Gastrocnemius medialis (tissue), 4 donors: ENCODE results near the gene OPCML.

Experiments used
- POLR2A ChIP-seq, 2 donors: fragments of 450-650 bp; IDR thresholded peaks; one replicate each; pipeline ENCODE4 v1.6.1; 2017; ENCODE audit warnings: antibody characterized with exemption in 2 of 2, mild to moderate bottlenecking in 2 of 2, moderate library complexity in 2 of 2
- TF ChIP-seq, protein P1 (sequence below), 5 experiments: fragments of 450-650 bp in 3 of 5; fragments of 200-600 bp in 2 of 5; sonication (generic) in 2 of 5; IDR thresholded peaks in 4 of 5; conservative IDR thresholded peaks in 1 of 5; 1 replicate in 4 of 5; 2 replicates in 1 of 5; pipeline ENCODE4 v1.5.1; 2016 to 2019; ENCODE audit warnings: antibody characterized with exemption in 5 of 5, mild to moderate bottlenecking in 3 of 5, moderate library complexity in 3 of 5

DNA sequence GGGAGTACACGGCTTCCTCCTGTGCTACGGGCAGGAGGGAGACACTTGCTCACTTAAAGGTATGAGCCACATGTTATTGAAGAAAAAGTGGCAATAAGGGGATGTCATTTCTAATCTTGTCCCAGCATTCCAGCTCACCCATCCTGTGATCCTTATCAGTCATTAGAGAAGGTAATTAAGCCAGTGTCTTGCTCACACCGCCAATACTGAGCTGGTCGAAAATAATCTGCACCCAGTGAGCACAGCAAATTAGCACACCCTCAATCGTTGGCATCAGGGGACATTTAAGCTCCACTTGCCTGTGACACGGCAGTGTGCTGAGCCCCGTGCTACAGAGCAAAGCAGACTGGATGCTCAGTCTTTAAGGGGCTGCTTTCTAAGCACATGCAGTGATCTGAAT lies 510.7 kb downstream of the OPCML start:
- TF ChIP-seq, protein P1, sequence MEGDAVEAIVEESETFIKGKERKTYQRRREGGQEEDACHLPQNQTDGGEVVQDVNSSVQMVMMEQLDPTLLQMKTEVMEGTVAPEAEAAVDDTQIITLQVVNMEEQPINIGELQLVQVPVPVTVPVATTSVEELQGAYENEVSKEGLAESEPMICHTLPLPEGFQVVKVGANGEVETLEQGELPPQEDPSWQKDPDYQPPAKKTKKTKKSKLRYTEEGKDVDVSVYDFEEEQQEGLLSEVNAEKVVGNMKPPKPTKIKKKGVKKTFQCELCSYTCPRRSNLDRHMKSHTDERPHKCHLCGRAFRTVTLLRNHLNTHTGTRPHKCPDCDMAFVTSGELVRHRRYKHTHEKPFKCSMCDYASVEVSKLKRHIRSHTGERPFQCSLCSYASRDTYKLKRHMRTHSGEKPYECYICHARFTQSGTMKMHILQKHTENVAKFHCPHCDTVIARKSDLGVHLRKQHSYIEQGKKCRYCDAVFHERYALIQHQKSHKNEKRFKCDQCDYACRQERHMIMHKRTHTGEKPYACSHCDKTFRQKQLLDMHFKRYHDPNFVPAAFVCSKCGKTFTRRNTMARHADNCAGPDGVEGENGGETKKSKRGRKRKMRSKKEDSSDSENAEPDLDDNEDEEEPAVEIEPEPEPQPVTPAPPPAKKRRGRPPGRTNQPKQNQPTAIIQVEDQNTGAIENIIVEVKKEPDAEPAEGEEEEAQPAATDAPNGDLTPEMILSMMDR (IDR thresholded peaks at IDR 0.05 in 4 of 5, conservative IDR thresholded peaks at IDR 0.05 in 1 of 5), result no peak
- no peak for TF ChIP-seq POLR2A (IDR thresholded peaks at IDR 0.05)
